ENCODE results near the gene DFFB. TPM values are rescaled to one million over a fixed set of nuclear protein-coding genes. Genes with fewer than 3 reads are reported as not detected.

DFFB gene
- total and polyA plus RNA-seq, 2 of the 13 experiments (the other 11 are each of a cell fraction or from before 2014, with no cell fraction given): 4.6 to 9.3 TPM

DNA sequence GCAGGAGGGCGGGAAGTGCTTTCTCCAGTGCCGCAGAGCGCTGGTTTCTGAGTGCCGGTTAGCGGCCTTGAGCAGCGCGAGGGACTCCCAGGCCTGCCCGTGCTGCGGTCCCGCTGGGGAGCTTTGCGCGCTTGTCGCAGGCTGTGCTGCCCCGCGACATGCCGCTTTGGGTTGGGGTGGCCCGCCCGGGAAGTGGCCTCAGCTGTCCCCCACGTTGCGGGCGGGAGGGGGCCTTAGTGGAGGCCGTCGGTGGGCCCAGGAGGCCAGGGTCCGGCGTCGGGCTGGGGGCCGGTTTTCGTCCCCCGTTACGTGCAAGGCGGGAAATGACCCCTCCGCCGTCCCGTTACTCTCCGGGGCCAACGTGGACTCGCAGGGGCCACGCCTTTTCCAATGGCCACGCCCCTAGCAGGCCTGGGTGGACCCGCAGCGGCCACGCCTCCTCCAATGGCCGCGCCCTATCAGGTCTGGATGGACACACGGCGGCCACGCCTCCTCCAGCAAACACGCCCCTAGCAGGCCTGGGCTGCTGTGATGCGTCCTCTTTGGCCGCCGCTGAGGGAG, 43.8 kb downstream of the DFFB start (continued):
- TF ChIP-seq, protein P1, sequence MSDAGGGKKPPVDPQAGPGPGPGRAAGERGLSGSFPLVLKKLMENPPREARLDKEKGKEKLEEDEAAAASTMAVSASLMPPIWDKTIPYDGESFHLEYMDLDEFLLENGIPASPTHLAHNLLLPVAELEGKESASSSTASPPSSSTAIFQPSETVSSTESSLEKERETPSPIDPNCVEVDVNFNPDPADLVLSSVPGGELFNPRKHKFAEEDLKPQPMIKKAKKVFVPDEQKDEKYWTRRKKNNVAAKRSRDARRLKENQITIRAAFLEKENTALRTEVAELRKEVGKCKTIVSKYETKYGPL (CRISPR knock-in tag; IDR thresholded peaks at IDR 0.05): no peak
- peak; percentile 62 for TF ChIP-seq SP5 (CRISPR knock-in tag; IDR thresholded peaks at IDR 0.05; ENCODE audit: borderline replicate concordance, low read depth)
- TF ChIP-seq PAF1 (CRISPR knock-in tag; IDR thresholded peaks at IDR 0.05): no peak
- TF ChIP-seq HHEX (CRISPR knock-in tag; IDR thresholded peaks at IDR 0.05): no peak
- TF ChIP-seq SMAD3 (CRISPR knock-in tag; IDR thresholded peaks at IDR 0.05): no peak
- TF ChIP-seq CBX1 (IDR thresholded peaks at IDR 0.05; ENCODE audit: low read depth): no peak
- TF ChIP-seq MED13 (CRISPR knock-in tag; IDR thresholded peaks at IDR 0.05): 0 out of 2 replicates have a peak, but pooled peaks have one; percentile 15
- no peak for TF ChIP-seq HDAC6 (IDR thresholded peaks at IDR 0.05; ENCODE audit: low read depth, low read length)
- no peak; the same call in 1 of the 2 replicates for TF ChIP-seq GZF1 (CRISPR knock-in tag; IDR thresholded peaks at IDR 0.05)
- TF ChIP-seq, protein P2, sequence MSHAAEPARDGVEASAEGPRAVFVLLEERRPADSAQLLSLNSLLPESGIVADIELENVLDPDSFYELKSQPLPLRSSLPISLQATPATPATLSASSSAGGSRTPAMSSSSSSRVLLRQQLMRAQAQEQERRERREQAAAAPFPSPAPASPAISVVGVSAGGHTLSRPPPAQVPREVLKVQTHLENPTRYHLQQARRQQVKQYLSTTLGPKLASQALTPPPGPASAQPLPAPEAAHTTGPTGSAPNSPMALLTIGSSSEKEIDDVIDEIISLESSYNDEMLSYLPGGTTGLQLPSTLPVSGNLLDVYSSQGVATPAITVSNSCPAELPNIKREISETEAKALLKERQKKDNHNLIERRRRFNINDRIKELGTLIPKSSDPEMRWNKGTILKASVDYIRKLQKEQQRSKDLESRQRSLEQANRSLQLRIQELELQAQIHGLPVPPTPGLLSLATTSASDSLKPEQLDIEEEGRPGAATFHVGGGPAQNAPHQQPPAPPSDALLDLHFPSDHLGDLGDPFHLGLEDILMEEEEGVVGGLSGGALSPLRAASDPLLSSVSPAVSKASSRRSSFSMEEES (CRISPR knock-in tag; IDR thresholded peaks at IDR 0.05): no peak
- no peak for TF ChIP-seq CREM (IDR thresholded peaks at IDR 0.05)
- no peak for TF ChIP-seq CREM (CRISPR knock-in tag; IDR thresholded peaks at IDR 0.05)
- no peak for TF ChIP-seq ZNF180 (CRISPR knock-in tag; IDR thresholded peaks at IDR 0.05; ENCODE audit: borderline replicate concordance, low read depth)
- no peak for TF ChIP-seq CENPT (CRISPR knock-in tag; IDR thresholded peaks at IDR 0.05; ENCODE audit: low read depth)
- TF ChIP-seq, protein P3, sequence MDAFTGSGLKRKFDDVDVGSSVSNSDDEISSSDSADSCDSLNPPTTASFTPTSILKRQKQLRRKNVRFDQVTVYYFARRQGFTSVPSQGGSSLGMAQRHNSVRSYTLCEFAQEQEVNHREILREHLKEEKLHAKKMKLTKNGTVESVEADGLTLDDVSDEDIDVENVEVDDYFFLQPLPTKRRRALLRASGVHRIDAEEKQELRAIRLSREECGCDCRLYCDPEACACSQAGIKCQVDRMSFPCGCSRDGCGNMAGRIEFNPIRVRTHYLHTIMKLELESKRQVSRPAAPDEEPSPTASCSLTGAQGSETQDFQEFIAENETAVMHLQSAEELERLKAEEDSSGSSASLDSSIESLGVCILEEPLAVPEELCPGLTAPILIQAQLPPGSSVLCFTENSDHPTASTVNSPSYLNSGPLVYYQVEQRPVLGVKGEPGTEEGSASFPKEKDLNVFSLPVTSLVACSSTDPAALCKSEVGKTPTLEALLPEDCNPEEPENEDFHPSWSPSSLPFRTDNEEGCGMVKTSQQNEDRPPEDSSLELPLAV (CRISPR knock-in tag; conservative IDR thresholded peaks at IDR 0.05; ENCODE audit: low read depth): no peak
- no peak for TF ChIP-seq ZKSCAN5 (CRISPR knock-in tag; IDR thresholded peaks at IDR 0.05)
- 0 out of 2 replicates have a peak, but pooled peaks have one; percentile 5 for TF ChIP-seq HNF4A (CRISPR knock-in tag; IDR thresholded peaks at IDR 0.05)
- TF ChIP-seq ZNF431 (CRISPR knock-in tag; IDR thresholded peaks at IDR 0.05; ENCODE audit: borderline replicate concordance, low read depth): no peak; the same call in 1 of the 2 replicates
- TF ChIP-seq ZNF124 (CRISPR knock-in tag; IDR thresholded peaks at IDR 0.05): no peak
- no peak for TF ChIP-seq ZNF577 (CRISPR knock-in tag; IDR thresholded peaks at IDR 0.05; ENCODE audit: borderline replicate concordance, low read depth)
- TF ChIP-seq, protein P4, sequence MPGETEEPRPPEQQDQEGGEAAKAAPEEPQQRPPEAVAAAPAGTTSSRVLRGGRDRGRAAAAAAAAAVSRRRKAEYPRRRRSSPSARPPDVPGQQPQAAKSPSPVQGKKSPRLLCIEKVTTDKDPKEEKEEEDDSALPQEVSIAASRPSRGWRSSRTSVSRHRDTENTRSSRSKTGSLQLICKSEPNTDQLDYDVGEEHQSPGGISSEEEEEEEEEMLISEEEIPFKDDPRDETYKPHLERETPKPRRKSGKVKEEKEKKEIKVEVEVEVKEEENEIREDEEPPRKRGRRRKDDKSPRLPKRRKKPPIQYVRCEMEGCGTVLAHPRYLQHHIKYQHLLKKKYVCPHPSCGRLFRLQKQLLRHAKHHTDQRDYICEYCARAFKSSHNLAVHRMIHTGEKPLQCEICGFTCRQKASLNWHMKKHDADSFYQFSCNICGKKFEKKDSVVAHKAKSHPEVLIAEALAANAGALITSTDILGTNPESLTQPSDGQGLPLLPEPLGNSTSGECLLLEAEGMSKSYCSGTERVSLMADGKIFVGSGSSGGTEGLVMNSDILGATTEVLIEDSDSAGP (CRISPR knock-in tag; IDR thresholded peaks at IDR 0.05; ENCODE audit: borderline replicate concordance): peak; percentile 81; the same call in 1 of the 2 replicates
- TF ChIP-seq ZNF777 (CRISPR knock-in tag; IDR thresholded peaks at IDR 0.05): peak; percentile 69
- TF ChIP-seq ZC3H13 (CRISPR knock-in tag; IDR thresholded peaks at IDR 0.05): peak; percentile 78; the same call in 1 of the 2 replicates
- TF ChIP-seq NCOA2 (CRISPR knock-in tag; IDR thresholded peaks at IDR 0.05): no peak
- no peak for TF ChIP-seq NBN (conservative IDR thresholded peaks at IDR 0.05)
- TF ChIP-seq RBFOX2 (IDR thresholded peaks at IDR 0.05; ENCODE audit: low read depth, low read length): peak; percentile 93
- TF ChIP-seq ZNF598 (CRISPR knock-in tag; IDR thresholded peaks at IDR 0.05; ENCODE audit: borderline replicate concordance): 0 out of 2 replicates have a peak, but pooled peaks have one; percentile 27

All from HepG2 (cell line).